ENCODE data around the gene HOXD11.

HOXD11 gene

GRCh38 chr2:176093898-176094249 lies 13.2 kb upstream of the HOXD11 start:
- DNase-seq (ENCODE audit: extremely low spot score): no peak
- ChIA-PET CTCF (interaction anchor here (1.3 to 6.0 kb wide), 3 partner anchors 17 to 405 kb away, joined by 3 to 96 read pairs (median 18); no protein-coding TSS in a partner anchor), POLR2A (no interaction called here)
- no peak for TF ChIP-seq CTCF (IDR thresholded peaks at IDR 0.05; ENCODE audit: control extremely low read depth, extremely low read depth, low read depth, missing control alignments)

GRCh38 chr2:176094349-176094748 lies 12.7 kb upstream of the HOXD11 start:
- ChIA-PET CTCF (interaction anchor here (1.3 to 6.0 kb wide), 3 partner anchors 16 to 406 kb away, joined by 3 to 96 read pairs (median 18); no protein-coding TSS in a partner anchor), POLR2A (no interaction called here)
- DNase-seq (ENCODE audit: extremely low spot score): no peak
- no peak for TF ChIP-seq CTCF (IDR thresholded peaks at IDR 0.05; ENCODE audit: control extremely low read depth, extremely low read depth, low read depth, missing control alignments)

GRCh38 chr2:176095421-176095820 lies 11.7 kb upstream of the HOXD11 start:
- POLR2A ChIA-PET: no interaction called here
- no peak for TF ChIP-seq CTCF (IDR thresholded peaks at IDR 0.05; ENCODE audit: control extremely low read depth, extremely low read depth, low read depth, missing control alignments)
- CTCF ChIA-PET: interaction anchor here (1.6 to 6.0 kb wide), 8 partner anchors 12 to 1396 kb away, joined by 5 to 96 read pairs (median 10); partner anchors contain the start of gene EVX2

GRCh38 chr2:176096243-176096985 lies 10.7 kb upstream of the HOXD11 start:
- no peak for TF ChIP-seq CTCF (IDR thresholded peaks at IDR 0.05; ENCODE audit: control extremely low read depth, extremely low read depth, low read depth, missing control alignments)
- DNase-seq (ENCODE audit: extremely low spot score): no peak
- ChIA-PET CTCF (interaction anchor here (0.7 to 6.0 kb wide), 21 partner anchors 8 to 1397 kb away, joined by 3 to 96 read pairs (median 5); partner anchors contain the start of gene EVX2), POLR2A (no interaction called here)

More at GRCh38 chr2:176095421-176095820, 11.7 kb upstream of the HOXD11 start:
- no peak for DNase-seq (ENCODE audit: extremely low spot score)

- DNase-seq (ENCODE audit: extremely low spot score): peak; percentile 79
- ChIA-PET CTCF (interaction anchor here (0.7 to 6.0 kb wide), 32 partner anchors 9 to 1400 kb away, joined by 3 to 96 read pairs (median 4); partner anchors contain the start of gene EVX2), POLR2A (interaction anchor here (0.7 kb wide), 1 partner anchor 61 kb away, joined by 8 read pairs; no protein-coding TSS in a partner anchor)
- peak; percentile 74 for TF ChIP-seq CTCF (IDR thresholded peaks at IDR 0.05; ENCODE audit: control extremely low read depth, extremely low read depth, low read depth, missing control alignments)
Measured at GRCh38 chr2:176096986-176097819, 9.9 kb upstream of the HOXD11 start.

- no peak for TF ChIP-seq CTCF (IDR thresholded peaks at IDR 0.05; ENCODE audit: control extremely low read depth, extremely low read depth, low read depth, missing control alignments)
- no peak for DNase-seq (ENCODE audit: extremely low spot score)
- CTCF ChIA-PET: interaction anchor here (0.6 to 6.0 kb wide), 25 partner anchors 9 to 1401 kb away, joined by 3 to 96 read pairs (median 4); no protein-coding TSS in a partner anchor
- POLR2A ChIA-PET: no interaction called here
Measured at GRCh38 chr2:176097820-176098365, 9.2 kb upstream of the HOXD11 start.

Measured in GM10248 (cell line).